ENCODE results near the gene NOTCH4. TPM values are rescaled to one million over a fixed set of nuclear protein-coding genes. Genes with fewer than 3 reads are reported as not detected.
A peak's percentile ranks its signal among the peaks of the same experiment; 100 is the strongest.

NOTCH4 gene
- total and polyA plus RNA-seq, 9 of the 15 experiments (the other 6 are each of a cell fraction or from before 2014, with no cell fraction given), result 0.24 to 4.3 (median 1.7) TPM

GRCh38 chr6:32168350-32168749, 55.5 kb downstream of the NOTCH4 start (continued):
- no peak for TF ChIP-seq CREB5 (CRISPR knock-in tag; IDR thresholded peaks at IDR 0.05)
- no peak for TF ChIP-seq ARID3A (IDR thresholded peaks at IDR 0.05; ENCODE audit: borderline replicate concordance, low read depth, low read length)
- TF ChIP-seq ZNF644 (tag; IDR thresholded peaks at IDR 0.05; ENCODE audit: low read depth), result peak; percentile 19; the same call in 1 of the 2 replicates
- TF ChIP-seq PML (IDR thresholded peaks at IDR 0.05; ENCODE audit: low read length), result no peak
- 0 out of 4 replicates have a peak, but pooled peaks of 1 of the 2 experiments have one; percentile 31 for TF ChIP-seq KDM4B (IDR thresholded peaks at IDR 0.05; ENCODE audit: borderline replicate concordance in 2 of 2, low read depth in 1 of 2)
- TF ChIP-seq SRF (CRISPR knock-in tag; IDR thresholded peaks at IDR 0.05), result 0 out of 4 replicates have a peak, but pooled peaks of 1 of the 2 experiments have one; percentile 0
- no peak for TF ChIP-seq KLF16 (IDR thresholded peaks at IDR 0.05)
- TF ChIP-seq, protein P1, sequence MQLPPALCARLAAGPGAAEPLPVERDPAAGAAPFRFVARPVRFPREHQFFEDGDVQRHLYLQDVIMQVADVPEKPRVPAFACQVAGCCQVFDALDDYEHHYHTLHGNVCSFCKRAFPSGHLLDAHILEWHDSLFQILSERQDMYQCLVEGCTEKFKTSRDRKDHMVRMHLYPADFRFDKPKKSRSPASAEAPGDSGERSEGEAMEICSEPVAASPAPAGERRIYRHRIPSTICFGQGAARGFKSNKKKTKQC (CRISPR knock-in tag; IDR thresholded peaks at IDR 0.05), result 0 out of 2 replicates have a peak, but pooled peaks have one; percentile 24
- TF ChIP-seq E2F6 (IDR thresholded peaks at IDR 0.05; ENCODE audit: borderline replicate concordance in 1 of 2, extremely low read depth in 1 of 2, insufficient read depth in 1 of 2, insufficient read length in 1 of 2, low read depth in 1 of 2, low read length in 1 of 2, poor library complexity in 1 of 2, severe bottlenecking in 1 of 2), result no peak
- no peak for TF ChIP-seq ZNF282 (CRISPR knock-in tag; IDR thresholded peaks at IDR 0.05)

Data from K562 (cell line).